Stimulated activated CD8-positive, alpha-beta memory T cell treated with anti-CD3 and anti-CD28 coated beads, Interleukin-15, amount 100 ng/mL, for 48 hours (primary cell): ENCODE measurements around the gene TMEM252.

ENCODE experiments used
- DNase-seq, 2 donors: peaks; one replicate each; pipeline ENCODE4 v3.0.0-alpha.2; 2020; ENCODE audit warnings: low read depth in 2 of 2

The TMEM252 gene

GRCh38 chr9:68500457-68501381, 40.0 kb downstream of the TMEM252 start:
- DNase-seq = no peak

GRCh38 chr9:68498816-68499215, 41.9 kb downstream of the TMEM252 start:
- no peak for DNase-seq

- no peak for DNase-seq
Measured at GRCh38 chr9:68497629-68498028, 43.1 kb downstream of the TMEM252 start.

GRCh38 chr9:68496356-68496755, 44.3 kb downstream of the TMEM252 start:
- DNase-seq = no peak

- DNase-seq = no peak
Measured at GRCh38 chr9:68495247-68495646, 45.4 kb downstream of the TMEM252 start.

GRCh38 chr9:68493958-68494577, 46.6 kb downstream of the TMEM252 start:
- no peak for DNase-seq

GRCh38 chr9:68493541-68493940, 47.1 kb downstream of the TMEM252 start:
- DNase-seq = no peak

- DNase-seq = no peak
Measured at GRCh38 chr9:68492806-68493205, 47.9 kb downstream of the TMEM252 start.

GRCh38 chr9:68489646-68490045, 51.0 kb downstream of the TMEM252 start:
- no peak for DNase-seq

- DNase-seq = no peak
Measured at GRCh38 chr9:68488126-68488525, 52.6 kb downstream of the TMEM252 start.
